HFFc6 (cell line): Measurements from ENCODE around the gene FOXRED2. TPM values are rescaled to one million over a fixed set of nuclear protein-coding genes. Genes with fewer than 3 reads are reported as not detected.

ENCODE experiments used
- DNase-seq: peaks from one replicate; pipeline ENCODE4 v3.0.0-alpha.2; 2018
- H3K27ac Mint-ChIP-seq: 2 replicates; pipeline ENCODE4 v1.8.0; 2020; ENCODE audit warnings: mild to moderate bottlenecking, mixed read lengths
- H3K27me3 Mint-ChIP-seq: 2 replicates; pipeline ENCODE4 v1.8.0; 2021; ENCODE audit warnings: mild to moderate bottlenecking, moderate library complexity, mixed read lengths; ENCODE audit not compliant: insufficient read depth
- H3K36me3 Mint-ChIP-seq: 2 replicates; pipeline ENCODE4 v1.8.0; 2021; ENCODE audit warnings: low read depth, mixed read lengths
- H3K4me1 Mint-ChIP-seq: 2 replicates; pipeline ENCODE4 v1.8.0; 2020; ENCODE audit warnings: low read depth, mixed read lengths
- H3K4me3 Mint-ChIP-seq: 2 replicates; pipeline ENCODE4 v1.8.0; 2020; ENCODE audit warnings: mild to moderate bottlenecking, moderate library complexity, mixed read lengths
- H3K9me3 Mint-ChIP-seq: 2 replicates; pipeline ENCODE4 v1.8.0; 2020; ENCODE audit warnings: mild to moderate bottlenecking, mixed read lengths
- total RNA-seq, 6 experiments: library from RNA; stranded (reverse); fragmentation: NEBNext Ultra II Directional; extraction: Animal tissue kit (Norgen Biotek cat#: 25700); gene quantifications; 2 replicates in 1 of 6; 3 replicates in 5 of 6; pipeline ENCODE4 v1.2.3, GENCODE V29; 2021
- TF ChIP-seq, protein P1 (sequence below): fragments of 200-600 bp; sonication (generic); IDR thresholded peaks from 2 replicates; pipeline ENCODE4 v1.5.0; 2021; ENCODE audit warnings: antibody characterized with exemption, mild to moderate bottlenecking

FOXRED2 gene
- total RNA-seq, 6 experiments from 2014 or later, result 2.8 to 4.7 (median 4.2) TPM

DNA sequence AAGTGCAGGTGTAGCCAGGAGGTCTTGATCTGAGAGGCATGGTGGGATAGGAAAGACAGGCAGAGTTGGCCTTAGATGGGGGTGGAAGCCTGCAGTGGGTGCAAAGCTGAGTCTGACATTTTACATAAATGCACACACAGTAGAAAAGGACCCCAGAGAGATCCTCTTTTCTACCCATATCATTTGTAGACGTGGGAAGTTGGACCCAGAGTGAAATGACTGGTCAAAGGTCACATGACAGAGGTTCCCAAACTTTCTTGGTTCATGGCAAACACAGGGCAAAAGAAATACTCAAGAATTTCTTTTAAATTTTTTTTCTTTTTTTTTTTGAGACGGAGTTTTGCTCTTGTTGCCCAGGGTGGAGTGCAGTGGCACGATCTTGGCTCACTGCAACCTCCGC is 6.2 kb upstream of the FOXRED2 start:
- H3K9me3 Mint-ChIP-seq, result no peaks in the 10 kb centered on the region
- H3K27me3 Mint-ChIP-seq, result peaks cover 2% of the 10 kb centered on the region
- no peak overlapping the region for H3K4me3 Mint-ChIP-seq
- TF ChIP-seq, protein P1, sequence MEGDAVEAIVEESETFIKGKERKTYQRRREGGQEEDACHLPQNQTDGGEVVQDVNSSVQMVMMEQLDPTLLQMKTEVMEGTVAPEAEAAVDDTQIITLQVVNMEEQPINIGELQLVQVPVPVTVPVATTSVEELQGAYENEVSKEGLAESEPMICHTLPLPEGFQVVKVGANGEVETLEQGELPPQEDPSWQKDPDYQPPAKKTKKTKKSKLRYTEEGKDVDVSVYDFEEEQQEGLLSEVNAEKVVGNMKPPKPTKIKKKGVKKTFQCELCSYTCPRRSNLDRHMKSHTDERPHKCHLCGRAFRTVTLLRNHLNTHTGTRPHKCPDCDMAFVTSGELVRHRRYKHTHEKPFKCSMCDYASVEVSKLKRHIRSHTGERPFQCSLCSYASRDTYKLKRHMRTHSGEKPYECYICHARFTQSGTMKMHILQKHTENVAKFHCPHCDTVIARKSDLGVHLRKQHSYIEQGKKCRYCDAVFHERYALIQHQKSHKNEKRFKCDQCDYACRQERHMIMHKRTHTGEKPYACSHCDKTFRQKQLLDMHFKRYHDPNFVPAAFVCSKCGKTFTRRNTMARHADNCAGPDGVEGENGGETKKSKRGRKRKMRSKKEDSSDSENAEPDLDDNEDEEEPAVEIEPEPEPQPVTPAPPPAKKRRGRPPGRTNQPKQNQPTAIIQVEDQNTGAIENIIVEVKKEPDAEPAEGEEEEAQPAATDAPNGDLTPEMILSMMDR, result no peak
- no peak overlapping the region for H3K27ac Mint-ChIP-seq
- H3K4me1 Mint-ChIP-seq, result no peaks in the 10 kb centered on the region
- peaks cover 50% of the 10 kb centered on the region for H3K36me3 Mint-ChIP-seq
- no peak for DNase-seq

DNA sequence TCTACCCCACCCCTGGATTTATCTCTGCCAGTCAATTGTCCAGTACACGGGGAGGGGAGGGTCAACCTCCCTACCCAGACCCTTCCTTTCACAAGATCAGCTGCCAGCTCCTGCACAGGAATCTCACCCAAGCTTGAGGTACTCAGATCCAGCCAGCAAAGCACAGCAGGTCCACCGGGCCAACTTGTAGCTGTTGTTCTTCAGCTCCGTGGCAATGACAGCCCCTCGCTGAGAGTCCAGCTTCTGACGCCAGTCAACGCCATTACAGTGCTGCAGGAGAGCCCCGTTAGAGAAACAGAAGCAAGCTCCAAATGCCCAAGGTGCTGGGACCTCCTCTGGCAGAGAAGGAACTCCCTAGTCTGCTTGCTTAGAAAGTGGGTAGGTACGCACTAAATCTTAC is 5.5 kb upstream of the FOXRED2 start:
- Mint-ChIP-seq H3K4me1 (peaks cover 4% of the 10 kb centered on the region), H3K27ac (no peak overlapping the region), H3K27me3 (peaks cover 2% of the 10 kb centered on the region), H3K9me3 (no peaks in the 10 kb centered on the region), H3K36me3 (peaks cover 47% of the 10 kb centered on the region), H3K4me3 (no peak overlapping the region)
- DNase-seq, result no peak
- TF ChIP-seq, protein P1, result no peak

DNA sequence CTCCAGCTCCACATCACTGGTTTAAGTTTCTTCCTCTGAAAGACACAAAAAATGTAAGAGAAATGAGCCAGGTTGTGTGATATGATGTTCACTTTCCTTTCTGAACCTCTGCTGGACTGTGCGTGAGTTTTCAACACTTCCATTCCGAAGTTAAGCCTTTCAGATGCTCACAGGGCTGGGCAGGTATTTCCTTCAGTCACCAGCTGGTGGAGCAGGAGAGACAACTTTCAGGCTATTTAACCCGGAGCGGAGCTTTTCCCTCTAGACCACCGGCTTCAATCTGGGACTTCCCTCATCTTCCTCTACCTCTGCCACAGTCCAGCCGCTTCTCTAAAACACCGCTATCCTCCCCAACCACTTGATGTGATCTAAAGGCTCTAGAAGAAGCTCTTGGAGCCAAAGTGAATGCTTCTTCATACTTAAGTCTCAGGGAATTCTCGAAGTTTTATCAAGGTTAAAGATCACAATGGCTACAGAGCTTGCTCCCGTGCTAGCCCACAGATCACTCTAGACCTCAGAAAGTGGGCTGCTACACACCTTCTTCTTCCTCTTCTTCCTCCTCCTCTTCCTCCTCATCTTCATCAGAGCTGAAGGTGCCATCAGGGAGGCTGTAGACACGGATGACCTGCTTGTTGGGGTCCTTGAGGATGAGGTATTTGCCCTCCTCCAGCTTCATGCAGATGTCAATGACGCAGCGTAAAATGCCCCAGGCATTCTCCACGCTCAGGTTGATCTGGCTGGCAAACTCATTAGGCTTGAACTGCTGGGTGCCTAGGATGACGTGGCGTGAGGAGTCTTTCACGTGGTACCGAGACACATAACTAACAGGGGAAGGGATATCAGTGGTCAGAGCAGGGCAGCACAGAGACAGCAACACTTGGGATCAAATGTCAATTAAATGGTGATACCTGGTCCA is 4.4 kb upstream of the FOXRED2 start:
- Mint-ChIP-seq H3K27me3 (peaks cover 2% of the 10 kb centered on the region), H3K27ac (0 out of 2 replicates have a peak overlapping the region, but pooled peaks have one; percentile 3), H3K4me1 (peaks cover 6% of the 10 kb centered on the region), H3K9me3 (no peaks in the 10 kb centered on the region), H3K36me3 (peaks cover 38% of the 10 kb centered on the region), H3K4me3 (no peak overlapping the region)
- DNase-seq, result peak; percentile 23
- TF ChIP-seq, protein P1, result peak; percentile 75

DNA sequence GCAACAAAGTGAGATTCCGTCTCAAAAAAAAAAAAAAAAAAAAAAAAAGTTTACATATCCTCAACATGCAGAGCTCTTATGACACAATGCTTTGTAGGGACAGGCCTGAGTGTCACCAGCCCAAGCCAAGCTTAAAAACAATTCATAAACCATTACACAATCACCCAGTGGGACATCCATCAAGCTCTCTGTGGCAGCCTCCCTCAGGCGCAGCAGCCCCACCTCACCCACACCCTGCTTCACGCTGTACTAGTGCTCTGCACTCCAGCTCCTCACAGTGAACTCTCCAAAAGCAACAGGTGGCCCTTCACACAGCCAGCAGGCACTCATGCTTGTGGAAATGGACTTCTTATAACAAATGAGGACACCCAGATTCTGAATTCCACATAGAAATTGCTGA is 3.5 kb upstream of the FOXRED2 start:
- DNase-seq, result no peak
- TF ChIP-seq, protein P1, result no peak
- no peak overlapping the region for H3K4me3 Mint-ChIP-seq
- H3K36me3 Mint-ChIP-seq, result peaks cover 30% of the 10 kb centered on the region
- no peaks in the 10 kb centered on the region for H3K9me3 Mint-ChIP-seq
- H3K4me1 Mint-ChIP-seq, result peaks cover 6% of the 10 kb centered on the region
- H3K27me3 Mint-ChIP-seq, result peaks cover 2% of the 10 kb centered on the region
- no peak overlapping the region for H3K27ac Mint-ChIP-seq

DNA sequence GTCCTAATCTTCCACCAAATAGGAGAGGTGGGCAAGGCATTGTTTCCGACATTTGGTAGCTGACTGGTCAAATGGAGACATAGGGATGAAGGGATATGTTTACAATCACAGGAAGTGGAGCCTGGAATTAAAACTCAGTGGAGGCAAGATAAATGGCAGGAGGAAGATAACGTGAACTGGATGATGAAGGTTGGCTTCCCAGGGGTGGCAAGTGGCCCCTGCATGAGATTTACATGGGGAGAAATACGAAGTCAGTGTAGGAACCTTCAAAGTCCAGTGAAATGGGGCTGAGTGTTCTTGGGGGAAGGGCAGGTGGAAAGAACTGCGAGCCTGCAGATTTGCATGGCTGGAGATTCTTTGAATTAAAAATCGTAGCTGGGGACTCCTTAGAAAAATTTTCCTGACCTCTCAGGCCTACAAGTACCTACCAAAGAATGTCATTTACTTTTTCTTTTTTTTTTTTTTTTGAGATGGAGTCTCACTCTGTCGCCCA is 724 bp upstream of the FOXRED2 start:
- Mint-ChIP-seq H3K27ac (no peak overlapping the region; the same call in 1 of the 2 replicates), H3K36me3 (peaks cover 13% of the 10 kb centered on the region), H3K9me3 (no peaks in the 10 kb centered on the region), H3K4me1 (peaks cover 6% of the 10 kb centered on the region), H3K27me3 (peaks cover 2% of the 10 kb centered on the region), H3K4me3 (no peak overlapping the region)
- TF ChIP-seq, protein P1, result no peak
- no peak for DNase-seq
